MG63 (cell line): ENCODE measurements around the gene DNM3. TPM values are rescaled to one million over a fixed set of nuclear protein-coding genes. Genes with fewer than 3 reads are reported as not detected.

ENCODE experiments used
- DNase-seq: peaks from one replicate; pipeline ENCODE4 v3.0.0-alpha.2; 2020
- H3K27me3 ChIP-seq: fragments of 250-450 bp; sonication (Bioruptor Pico); 2 replicates; pipeline ENCODE4 v1.5.1; 2020; ENCODE audit warnings: mild to moderate bottlenecking, moderate library complexity
- H3K36me3 ChIP-seq: fragments of 250-450 bp; sonication (Bioruptor Pico); 2 replicates; pipeline ENCODE4 v1.5.1; 2020; ENCODE audit warnings: mild to moderate bottlenecking, moderate library complexity
- H3K4me3 ChIP-seq: fragments of 250-450 bp; sonication (Bioruptor Pico); 2 replicates; pipeline ENCODE4 v1.5.1; 2020; ENCODE audit warnings: mild to moderate bottlenecking, moderate library complexity
- H3K9me3 ChIP-seq: fragments of 250-450 bp; sonication (Bioruptor Pico); 2 replicates; pipeline ENCODE4 v1.5.1; 2020; ENCODE audit warnings: mild to moderate bottlenecking, moderate library complexity
- total RNA-seq: library from RNA; depleted of rRNA; stranded (reverse); fragments of >200 nt; shearing (Covaris generic); gene quantifications from 2 replicates; pipeline ENCODE4 v1.2.3, GENCODE V29; 2014; ENCODE audit warnings: low replicate concordance

Gene DNM3
- total RNA-seq, 1 experiment from 2014 or later, result not detected

DNA sequence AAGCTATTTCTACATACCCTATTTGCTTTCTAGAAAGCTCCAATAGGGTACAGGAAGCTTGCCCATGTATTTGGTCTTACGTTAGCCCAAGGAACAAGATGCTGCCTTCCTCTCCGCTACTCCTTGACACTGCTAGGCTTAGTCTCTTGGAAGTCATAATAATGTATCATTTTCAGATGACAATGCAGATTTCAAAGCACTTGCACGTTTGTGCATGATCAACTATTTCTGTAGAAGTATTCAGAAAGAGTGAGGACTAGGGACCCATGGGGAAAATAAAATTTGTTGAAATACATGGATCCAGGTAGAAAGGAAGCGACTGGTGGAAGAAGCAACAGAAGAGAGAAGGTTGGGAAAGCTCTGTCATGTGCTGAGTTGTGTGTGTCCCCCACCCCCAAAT is 367.3 kb downstream of the DNM3 start:
- no peak for DNase-seq
- H3K36me3 ChIP-seq, result no peaks in the 10 kb centered on the region
- H3K9me3 ChIP-seq, result no peaks in the 10 kb centered on the region; the same call in 1 of the 2 replicates
- no peak overlapping the region for H3K4me3 ChIP-seq
- H3K27me3 ChIP-seq, result no peaks in the 10 kb centered on the region

DNA sequence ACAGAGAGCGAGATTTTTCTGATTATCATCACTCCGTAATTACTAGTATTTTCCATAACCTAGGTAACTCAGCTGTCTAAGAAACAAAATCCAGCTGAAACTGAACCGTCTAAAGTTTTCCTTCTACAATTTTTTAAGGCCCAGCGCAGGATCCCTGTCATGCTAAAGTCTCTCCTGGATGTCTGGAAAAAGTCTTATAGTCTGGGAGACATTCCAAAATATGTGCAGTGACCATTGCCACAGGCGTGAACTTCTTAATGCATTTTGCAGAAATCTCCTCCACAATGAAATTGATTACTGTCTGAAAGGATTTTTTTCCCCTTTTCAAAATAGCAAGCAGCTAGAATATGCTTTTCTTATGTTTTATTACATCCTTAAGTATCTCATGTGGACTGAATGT is 369.9 kb downstream of the DNM3 start:
- Histone ChIP-seq H3K36me3 (no peaks in the 10 kb centered on the region), H3K27me3 (no peaks in the 10 kb centered on the region), H3K4me3 (no peak overlapping the region), H3K9me3 (no peaks in the 10 kb centered on the region; the same call in 1 of the 2 replicates)
- DNase-seq, result no peak

- Histone ChIP-seq H3K27me3 (no peaks in the 10 kb centered on the region), H3K9me3 (no peaks in the 10 kb centered on the region; the same call in 1 of the 2 replicates), H3K36me3 (no peaks in the 10 kb centered on the region), H3K4me3 (no peak overlapping the region)
- no peak for DNase-seq
Observed at GRCh38 chr1:172212124-172212523, 370.8 kb downstream of the DNM3 start.

GRCh38 chr1:172215006-172215405 is 373.7 kb downstream of the DNM3 start:
- Histone ChIP-seq H3K9me3 (no peaks in the 10 kb centered on the region), H3K27me3 (no peaks in the 10 kb centered on the region), H3K4me3 (no peak overlapping the region), H3K36me3 (no peaks in the 10 kb centered on the region)
- DNase-seq, result no peak

- H3K4me3 ChIP-seq, result no peak overlapping the region
- no peaks in the 10 kb centered on the region for H3K27me3 ChIP-seq
- H3K9me3 ChIP-seq, result no peaks in the 10 kb centered on the region
- no peaks in the 10 kb centered on the region for H3K36me3 ChIP-seq
- no peak for DNase-seq
Observed at GRCh38 chr1:172219966-172220365, 378.7 kb downstream of the DNM3 start.

DNA sequence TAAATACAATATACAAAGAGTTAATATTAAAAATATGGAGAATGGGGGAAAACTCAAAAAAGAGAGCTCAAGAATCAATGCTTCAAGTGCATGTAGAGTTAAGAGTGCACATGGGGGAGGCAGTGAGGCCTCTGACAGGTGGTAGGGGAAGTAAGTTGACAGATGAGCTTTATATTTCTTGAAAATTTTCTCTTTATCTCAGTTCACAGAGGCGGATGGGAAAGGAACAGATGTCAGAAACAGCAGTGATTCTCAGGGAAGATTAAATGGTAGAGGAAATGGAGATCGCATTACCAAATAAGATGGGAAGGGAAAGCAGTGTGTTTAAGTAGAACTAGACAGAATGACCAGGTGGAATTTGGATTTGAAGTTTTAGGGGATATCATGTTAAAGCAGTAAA is 379.1 kb downstream of the DNM3 start:
- DNase-seq, result no peak
- H3K9me3 ChIP-seq, result no peaks in the 10 kb centered on the region

DNA sequence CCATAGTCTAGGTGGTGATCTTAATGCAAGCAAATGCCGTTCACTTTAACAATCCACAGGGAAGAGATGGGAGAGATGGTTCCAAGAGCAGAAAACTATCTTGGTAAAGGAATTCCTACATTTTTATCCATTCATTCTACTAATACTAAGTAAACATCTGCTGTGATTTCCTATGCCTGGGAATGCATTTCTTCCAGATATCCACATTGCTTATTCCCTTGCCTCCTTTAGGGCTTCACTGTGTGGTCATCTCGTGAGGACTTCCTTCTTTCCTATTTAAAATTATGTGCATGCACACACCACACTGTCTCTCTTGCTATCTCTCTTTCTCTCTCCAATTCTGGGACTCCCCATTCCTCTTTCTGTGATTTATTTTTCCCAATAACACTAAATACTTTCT is 380.1 kb downstream of the DNM3 start:
- Histone ChIP-seq H3K4me3 (no peak overlapping the region), H3K9me3 (no peaks in the 10 kb centered on the region), H3K36me3 (no peaks in the 10 kb centered on the region), H3K27me3 (no peaks in the 10 kb centered on the region)
- DNase-seq, result no peak

More for the DNA sequence above, 379.1 kb downstream of the DNM3 start:
- Histone ChIP-seq H3K36me3 (no peaks in the 10 kb centered on the region), H3K27me3 (no peaks in the 10 kb centered on the region), H3K4me3 (no peak overlapping the region)

DNA sequence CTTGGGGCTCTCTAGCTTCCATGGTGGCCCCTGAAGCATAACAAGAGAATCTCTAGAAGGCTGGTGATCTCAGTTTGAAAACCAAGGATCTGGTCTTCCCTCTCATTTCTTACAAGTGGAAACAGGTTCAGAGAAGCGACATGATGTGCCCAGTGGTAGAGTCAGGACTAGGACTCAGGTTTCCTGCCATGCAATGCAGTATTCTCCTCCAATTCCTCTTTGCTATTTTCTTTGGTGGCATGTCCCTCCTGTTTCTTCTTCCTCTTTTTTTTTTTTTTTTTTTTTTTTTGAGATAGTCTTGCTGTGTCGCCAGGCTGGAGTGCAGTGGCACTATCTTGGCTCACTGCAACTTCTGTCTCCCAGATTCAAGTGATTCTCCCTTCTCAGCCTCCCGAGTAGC is 383.6 kb downstream of the DNM3 start:
- no peaks in the 10 kb centered on the region for H3K36me3 ChIP-seq
- H3K4me3 ChIP-seq, result no peak overlapping the region
- DNase-seq, result no peak
- no peaks in the 10 kb centered on the region for H3K9me3 ChIP-seq
- H3K27me3 ChIP-seq, result no peaks in the 10 kb centered on the region

GRCh38 chr1:172229942-172230341 is 388.6 kb downstream of the DNM3 start:
- Histone ChIP-seq H3K9me3 (no peaks in the 10 kb centered on the region), H3K4me3 (no peak overlapping the region), H3K27me3 (no peaks in the 10 kb centered on the region), H3K36me3 (no peaks in the 10 kb centered on the region)
- no peak for DNase-seq

DNA sequence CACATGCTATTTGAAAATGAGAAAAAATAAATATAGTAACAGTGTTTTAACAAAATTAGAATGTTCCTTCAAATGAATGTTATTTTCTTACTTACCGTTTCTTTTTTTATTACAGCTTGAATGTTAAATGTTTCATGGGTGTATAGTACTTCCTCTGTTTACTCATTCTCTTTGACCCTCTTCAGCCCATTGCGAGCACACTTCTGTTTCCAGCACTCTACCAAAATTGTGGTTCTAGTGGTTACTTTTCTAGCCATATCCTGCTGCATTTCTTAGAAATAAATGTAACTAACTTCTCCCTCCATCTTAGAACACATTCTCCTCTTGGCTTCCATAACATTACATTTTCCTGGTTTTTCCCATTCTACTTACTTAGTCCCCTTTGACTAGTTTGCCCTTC is 389.2 kb downstream of the DNM3 start:
- Histone ChIP-seq H3K9me3 (no peaks in the 10 kb centered on the region), H3K36me3 (no peaks in the 10 kb centered on the region)
- no peak for DNase-seq

DNA sequence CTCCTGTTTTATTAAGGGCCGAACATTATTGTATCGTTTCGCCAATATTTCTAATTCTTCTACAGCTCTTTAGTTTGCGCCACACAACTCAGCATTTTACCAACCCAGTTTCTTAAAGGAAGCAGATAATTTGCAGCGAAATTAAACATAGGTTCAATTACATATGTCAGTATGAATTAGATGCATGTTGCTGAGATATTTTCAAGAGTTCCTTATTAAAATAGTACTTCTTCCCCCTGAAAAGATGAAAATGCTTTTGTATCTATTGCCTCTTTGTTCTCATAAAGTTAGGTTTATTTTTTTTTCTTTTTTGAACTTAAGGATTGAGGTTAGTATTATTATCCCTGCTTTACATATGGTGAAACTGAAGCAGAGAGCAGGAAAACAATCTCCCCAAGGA is 395.7 kb downstream of the DNM3 start:
- DNase-seq, result no peak
- no peak overlapping the region for H3K4me3 ChIP-seq
- H3K9me3 ChIP-seq, result no peaks in the 10 kb centered on the region
- H3K27me3 ChIP-seq, result no peaks in the 10 kb centered on the region
- H3K36me3 ChIP-seq, result no peaks in the 10 kb centered on the region

More for the DNA sequence above, 389.2 kb downstream of the DNM3 start:
- Histone ChIP-seq H3K27me3 (no peaks in the 10 kb centered on the region), H3K4me3 (no peak overlapping the region)

DNA sequence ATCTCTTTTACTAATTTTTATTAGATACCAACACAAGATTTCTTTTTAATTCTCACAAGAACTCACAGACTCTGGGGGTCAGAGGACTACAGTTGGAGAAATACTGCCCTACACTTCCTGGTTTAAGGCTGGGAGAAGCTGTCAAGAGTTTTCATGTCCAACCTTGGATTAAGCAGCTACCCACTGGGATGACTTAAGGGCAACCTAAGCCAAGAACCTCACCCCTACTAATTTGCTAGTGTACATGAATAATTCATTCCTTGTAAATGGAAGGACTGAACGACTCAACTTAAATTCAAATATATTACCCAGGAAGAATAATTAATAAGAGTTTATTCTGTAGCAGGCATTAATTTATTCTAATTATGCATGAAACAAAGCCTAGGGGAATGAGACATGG is 396.9 kb downstream of the DNM3 start:
- Histone ChIP-seq H3K9me3 (no peaks in the 10 kb centered on the region), H3K36me3 (no peaks in the 10 kb centered on the region), H3K27me3 (no peaks in the 10 kb centered on the region), H3K4me3 (no peak overlapping the region)
- no peak for DNase-seq

DNA sequence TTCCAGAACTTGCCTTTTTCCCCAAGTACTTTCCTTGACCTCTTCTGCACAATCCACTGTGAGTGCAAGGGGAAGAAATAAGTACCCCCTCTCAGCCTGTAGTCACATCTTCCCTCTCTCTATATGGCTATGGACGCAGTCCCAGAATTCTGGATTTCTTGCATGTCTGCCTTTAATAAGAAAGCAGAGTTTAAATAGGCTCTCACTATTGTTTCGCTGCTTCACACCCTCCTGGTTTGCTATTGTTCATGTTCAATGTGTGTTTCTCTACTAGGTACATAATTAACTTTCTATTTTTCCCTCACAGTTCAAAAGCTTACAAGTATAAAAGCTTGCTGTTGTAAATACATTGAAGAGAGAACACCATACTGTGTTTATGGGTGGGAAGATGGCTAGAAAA is 397.7 kb downstream of the DNM3 start:
- Histone ChIP-seq H3K9me3 (no peaks in the 10 kb centered on the region), H3K4me3 (no peak overlapping the region), H3K36me3 (no peaks in the 10 kb centered on the region), H3K27me3 (no peaks in the 10 kb centered on the region)
- no peak for DNase-seq

DNA sequence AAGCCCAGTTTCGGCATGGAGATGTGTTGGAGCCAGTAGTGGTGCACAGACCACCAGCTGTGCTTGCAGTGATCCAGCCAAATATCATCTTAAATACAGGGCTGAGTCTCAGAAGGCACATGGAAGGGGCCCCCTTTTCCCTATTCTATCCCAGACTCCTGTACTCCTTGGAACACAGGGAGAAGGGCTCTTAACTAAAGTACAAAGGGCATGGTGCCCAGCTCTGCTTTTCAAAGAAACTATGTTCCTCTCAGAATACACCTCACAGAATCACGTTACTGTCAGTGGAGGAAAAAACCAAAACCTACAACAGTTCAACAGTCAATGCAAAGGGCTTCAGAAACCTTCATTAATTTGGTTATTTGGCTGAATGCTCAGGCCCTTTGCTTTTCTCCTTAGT is 398.6 kb downstream of the DNM3 start:
- no peak for DNase-seq
- Histone ChIP-seq H3K27me3 (no peaks in the 10 kb centered on the region), H3K36me3 (no peaks in the 10 kb centered on the region), H3K4me3 (no peak overlapping the region), H3K9me3 (peaks cover under 1% of the 10 kb centered on the region; the same call in 1 of the 2 replicates)

DNA sequence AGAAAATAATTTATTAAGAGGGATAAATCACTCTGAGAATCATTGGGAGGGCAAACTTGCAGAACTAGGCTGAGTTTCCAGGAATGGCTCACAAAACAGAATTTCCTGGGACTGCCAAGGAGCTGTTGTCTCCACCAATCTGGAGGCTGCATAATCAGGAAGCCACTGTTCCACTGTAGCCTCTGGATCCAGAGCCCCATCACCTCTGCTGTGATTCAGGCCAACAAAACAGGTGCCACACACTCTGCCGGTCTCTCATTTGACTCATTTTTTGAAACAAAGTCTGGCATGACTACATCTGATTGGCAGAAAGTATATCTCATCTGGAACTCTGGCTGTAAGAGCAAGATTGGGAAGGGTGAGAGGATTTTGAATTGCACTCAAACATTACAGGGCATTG is 400.2 kb downstream of the DNM3 start:
- Histone ChIP-seq H3K4me3 (no peak overlapping the region), H3K27me3 (no peaks in the 10 kb centered on the region), H3K36me3 (no peaks in the 10 kb centered on the region), H3K9me3 (peaks cover 2% of the 10 kb centered on the region; the same call in 1 of the 2 replicates)
- DNase-seq, result no peak

DNA sequence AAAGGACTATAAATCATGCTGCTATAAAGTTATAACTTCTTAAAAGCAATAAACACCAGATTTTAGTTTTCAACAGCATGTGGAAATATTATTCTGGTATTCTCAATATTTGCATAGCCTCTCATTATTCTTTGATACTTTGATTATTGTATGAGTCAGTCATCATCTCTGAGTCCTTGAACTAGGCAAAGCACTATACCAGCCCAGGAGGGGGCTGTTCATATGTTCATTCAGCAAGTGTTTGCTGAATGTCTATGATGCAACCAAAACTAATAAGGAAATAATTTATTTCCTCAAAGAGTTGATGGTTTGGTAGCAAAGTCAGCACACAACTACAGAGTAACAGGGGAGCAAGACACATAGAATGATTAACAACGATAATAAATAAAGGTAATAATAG is 403.6 kb downstream of the DNM3 start:
- Histone ChIP-seq H3K4me3 (no peak overlapping the region), H3K9me3 (peaks cover 9% of the 10 kb centered on the region), H3K36me3 (no peaks in the 10 kb centered on the region), H3K27me3 (no peaks in the 10 kb centered on the region)
- no peak for DNase-seq

DNA sequence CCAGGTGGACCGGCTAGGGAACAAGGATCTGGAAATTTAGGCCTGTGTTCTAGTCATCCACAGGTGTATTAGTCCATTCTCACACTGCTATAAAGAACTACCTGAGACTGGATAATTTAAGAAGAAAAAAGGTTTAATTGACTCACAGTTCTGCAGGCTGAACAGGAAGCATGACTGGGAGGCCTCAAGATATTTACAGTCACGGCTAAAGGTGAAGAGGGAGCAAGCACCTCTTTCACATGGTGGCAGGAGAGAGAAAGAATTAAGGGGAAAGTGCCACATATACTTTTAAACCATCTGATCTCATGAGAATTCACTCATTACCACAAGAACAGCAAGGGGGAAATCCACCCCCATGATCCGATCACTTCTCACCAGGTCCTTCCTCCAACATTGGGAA is 404.5 kb downstream of the DNM3 start:
- Histone ChIP-seq H3K9me3 (peaks cover 9% of the 10 kb centered on the region), H3K27me3 (no peaks in the 10 kb centered on the region), H3K36me3 (no peaks in the 10 kb centered on the region), H3K4me3 (no peak overlapping the region)
- no peak for DNase-seq

DNA sequence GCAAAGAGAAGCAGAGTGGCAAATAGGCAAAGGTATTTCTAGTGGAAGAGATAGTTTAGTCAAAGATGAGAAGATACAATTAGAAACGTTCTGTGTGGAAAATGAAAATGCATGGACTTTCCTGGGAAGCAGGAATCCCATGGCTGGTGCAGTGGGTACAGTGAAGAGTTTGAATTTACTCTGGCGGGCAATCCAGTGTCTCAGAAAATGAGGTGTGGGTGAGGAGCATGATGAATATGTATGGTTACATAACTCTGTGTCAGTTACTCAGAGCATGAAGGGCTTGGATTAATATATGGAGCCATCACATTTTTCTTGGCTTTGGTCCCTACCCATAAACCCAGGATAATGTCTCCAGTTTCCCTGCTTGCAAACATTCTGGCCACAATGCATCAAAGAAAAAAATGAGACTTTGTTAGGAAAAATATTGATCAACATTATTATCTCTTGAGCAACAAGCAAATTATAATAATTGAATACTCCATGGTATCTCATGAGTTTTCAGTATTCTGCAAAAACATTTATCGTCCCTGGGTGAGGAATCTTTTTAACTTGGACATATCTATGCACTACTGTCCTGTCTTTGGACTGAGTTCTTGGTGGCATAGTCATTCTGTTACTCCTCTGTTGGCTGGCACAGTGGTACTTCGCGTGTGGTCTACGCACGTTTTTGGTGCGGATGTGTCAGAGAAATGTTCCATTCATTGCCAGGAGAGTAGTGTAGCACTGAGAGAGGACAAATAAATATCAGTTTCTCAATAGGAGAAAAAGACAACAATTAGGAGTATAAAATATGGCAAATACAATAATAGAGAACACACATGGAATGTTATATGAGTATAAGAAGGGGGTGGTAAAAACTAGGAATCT is 405.5 kb downstream of the DNM3 start:
- peak; percentile 82 for DNase-seq
- no peaks in the 10 kb centered on the region for H3K36me3 ChIP-seq
- no peaks in the 10 kb centered on the region for H3K27me3 ChIP-seq
- H3K4me3 ChIP-seq, result no peak overlapping the region
- H3K9me3 ChIP-seq, result peaks cover 9% of the 10 kb centered on the region
